Astrocyte (in vitro differentiated cells and primary cell): ENCODE results near the gene NFAT5. TPM values are rescaled to one million over a fixed set of nuclear protein-coding genes. Genes with fewer than 3 reads are reported as not detected.

Source experiments
- DNase-seq: peaks from one replicate; pipeline ENCODE4 v3.0.0-alpha.2; 2010; ENCODE audit warnings: low read depth
- FAIRE-seq: peaks from 2 replicates; lab custom pipeline; 2011; peaks lifted over from hg19 to GRCh38; lab: Jason Lieb, UNC
- H2AFZ ChIP-seq: 2 replicates; pipeline ENCODE4 v1.6.0; 2012; ENCODE audit warnings: low read depth, low read length, inconsistent platforms
- H3K27ac ChIP-seq: 2 replicates; pipeline ENCODE4 v1.5.1; 2011; ENCODE audit warnings: low read depth, low read length, inconsistent platforms
- H3K27me3 ChIP-seq: 2 replicates; pipeline ENCODE4 v1.6.0; 2011; ENCODE audit warnings: low read length, inconsistent platforms; ENCODE audit not compliant: insufficient read depth
- H3K36me3 ChIP-seq: 2 replicates; pipeline ENCODE4 v1.5.1; 2011; ENCODE audit warnings: low read length, inconsistent platforms; ENCODE audit not compliant: insufficient read depth
- H3K4me1 ChIP-seq: 2 replicates; pipeline ENCODE4 v1.5.1; 2011; ENCODE audit warnings: low read length, inconsistent platforms; ENCODE audit not compliant: insufficient read depth
- H3K4me2 ChIP-seq: 2 replicates; pipeline ENCODE4 v1.6.0; 2012; ENCODE audit warnings: low read length, inconsistent platforms
- H3K4me3 ChIP-seq: 2 replicates; pipeline ENCODE4 v1.5.1; 2011; ENCODE audit warnings: low read depth, mild to moderate bottlenecking, low read length, inconsistent platforms; ENCODE audit not compliant: insufficient read depth
- H3K79me2 ChIP-seq: 2 replicates; pipeline ENCODE4 v1.6.0; 2012; ENCODE audit warnings: mild to moderate bottlenecking, low read length, inconsistent platforms; ENCODE audit not compliant: insufficient read depth
- H3K9ac ChIP-seq: 2 replicates; pipeline ENCODE4 v1.6.0; 2012; ENCODE audit warnings: mild to moderate bottlenecking, low read length, inconsistent platforms
- H3K9me3 ChIP-seq: 2 replicates; pipeline ENCODE4 v1.5.1; 2012; ENCODE audit warnings: low read depth, mild to moderate bottlenecking, low read length, inconsistent platforms; ENCODE audit not compliant: insufficient read depth
- H4K20me1 ChIP-seq: 2 replicates; pipeline ENCODE4 v1.6.0; 2012; ENCODE audit warnings: low read length, inconsistent platforms; ENCODE audit not compliant: insufficient read depth
- H3K27ac Mint-ChIP-seq: one replicate; pipeline ENCODE4 v1.8.0; 2021; ENCODE audit warnings: mild to moderate bottlenecking, mixed read lengths; ENCODE audit not compliant: unreplicated experiment
- H3K27me3 Mint-ChIP-seq: one replicate; pipeline ENCODE4 v1.8.0; 2021; ENCODE audit warnings: low read depth, mixed read lengths; ENCODE audit not compliant: unreplicated experiment
- H3K36me3 Mint-ChIP-seq: one replicate; pipeline ENCODE4 v1.8.0; 2021; ENCODE audit warnings: low read depth, mixed read lengths; ENCODE audit not compliant: unreplicated experiment
- H3K4me1 Mint-ChIP-seq: one replicate; pipeline ENCODE4 v1.8.0; 2021; ENCODE audit warnings: low read depth, mixed read lengths; ENCODE audit not compliant: unreplicated experiment
- H3K4me3 Mint-ChIP-seq: one replicate; pipeline ENCODE4 v1.8.0; 2021; ENCODE audit warnings: mild to moderate bottlenecking, moderate library complexity, mixed read lengths; ENCODE audit not compliant: unreplicated experiment
- H3K9me3 Mint-ChIP-seq: one replicate; pipeline ENCODE4 v1.8.0; 2021; ENCODE audit warnings: mild to moderate bottlenecking, mixed read lengths; ENCODE audit not compliant: unreplicated experiment
- CTCF ChIP-seq: IDR thresholded peaks from 2 replicates; pipeline ENCODE4 v1.5.1; 2011; ENCODE audit warnings: low read depth, mild to moderate bottlenecking, inconsistent platforms, low read length, moderate library complexity; ENCODE audit not compliant: insufficient read depth
- EZH2 ChIP-seq: IDR thresholded peaks from 2 replicates; pipeline ENCODE4 v1.6.1; 2012; ENCODE audit warnings: mild to moderate bottlenecking, low read length, inconsistent platforms; ENCODE audit not compliant: insufficient read depth
- total RNA-seq: library from RNA; stranded (reverse); gene quantifications from 2 replicates; pipeline ENCODE4 v1.2.1, GENCODE V29; 2021

The NFAT5 gene
- total RNA-seq, 1 donor from 2014 or later, result 96.2 TPM

- DNase-seq (peak; percentile 41), FAIRE-seq (no peak)
- Mint-ChIP-seq H3K9me3 (peaks cover 2% of the 10 kb centered on the region), H3K4me1 (peaks cover 18% of the 10 kb centered on the region), H3K36me3 (no peaks in the 10 kb centered on the region), H3K27ac (peak overlapping the region; percentile 96), H3K27me3 (no peaks in the 10 kb centered on the region), H3K4me3 (no peak overlapping the region)
- no peak overlapping the region for H3K4me2 ChIP-seq
- no peaks in the 10 kb centered on the region for H4K20me1 ChIP-seq
- no peak overlapping the region for H3K4me3 ChIP-seq
- H2AFZ ChIP-seq, result no peak overlapping the region
- no peaks in the 10 kb centered on the region for H3K4me1 ChIP-seq
- TF ChIP-seq CTCF (no peak), EZH2 (no peak)
- no peak overlapping the region for H3K9ac ChIP-seq
- no peaks in the 10 kb centered on the region for H3K36me3 ChIP-seq
- no peak overlapping the region for H3K27ac ChIP-seq
- no peaks in the 10 kb centered on the region for H3K27me3 ChIP-seq
- no peaks in the 10 kb centered on the region for H3K79me2 ChIP-seq
- H3K9me3 ChIP-seq, result no peaks in the 10 kb centered on the region
These were observed 43.7 kb upstream of the NFAT5 start for GRCh38 chr16:69522041-69522578.

- no peak for TF ChIP-seq CTCF
- TF ChIP-seq EZH2, result no peak
- DNase-seq, result no peak
- Histone ChIP-seq H3K79me2 (no peaks in the 10 kb centered on the region), H3K4me3 (no peak overlapping the region), H3K4me1 (no peaks in the 10 kb centered on the region), H2AFZ (no peak overlapping the region), H4K20me1 (no peaks in the 10 kb centered on the region), H3K36me3 (no peaks in the 10 kb centered on the region), H3K9me3 (no peaks in the 10 kb centered on the region), H3K4me2 (no peak overlapping the region), H3K9ac (no peak overlapping the region), H3K27ac (no peak overlapping the region), H3K27me3 (no peaks in the 10 kb centered on the region)
- peaks cover 2% of the 10 kb centered on the region for H3K9me3 Mint-ChIP-seq
- FAIRE-seq, result no peak
- peaks cover 18% of the 10 kb centered on the region for H3K4me1 Mint-ChIP-seq
- no peaks in the 10 kb centered on the region for H3K27me3 Mint-ChIP-seq
- no peak overlapping the region for H3K27ac Mint-ChIP-seq
- no peaks in the 10 kb centered on the region for H3K36me3 Mint-ChIP-seq
- no peak overlapping the region for H3K4me3 Mint-ChIP-seq
These were observed 42.9 kb upstream of the NFAT5 start for GRCh38 chr16:69522732-69523404.
